ENCODE results near the gene FANCC.

The FANCC gene

GRCh38 chr9:95112436-95113280 is 204.9 kb downstream of the FANCC start:
- DNase-seq: no peak

- DNase-seq: no peak
Observed at GRCh38 chr9:95111716-95112115, 205.8 kb downstream of the FANCC start.

GRCh38 chr9:95110921-95111525 is 206.5 kb downstream of the FANCC start:
- DNase-seq: no peak

- no peak for DNase-seq
Observed at GRCh38 chr9:95109456-95109855, 208.1 kb downstream of the FANCC start.

GRCh38 chr9:95108777-95109176 is 208.7 kb downstream of the FANCC start:
- DNase-seq: no peak

- no peak for DNase-seq
Observed at GRCh38 chr9:95107976-95108375, 209.5 kb downstream of the FANCC start.

- DNase-seq: no peak
Observed at GRCh38 chr9:95107001-95107749, 210.3 kb downstream of the FANCC start.

- DNase-seq: no peak
Observed at GRCh38 chr9:95105519-95106287, 211.8 kb downstream of the FANCC start.

GRCh38 chr9:95104980-95105379 is 212.5 kb downstream of the FANCC start:
- DNase-seq: no peak

GRCh38 chr9:95104581-95104960 is 212.9 kb downstream of the FANCC start:
- no peak for DNase-seq

- DNase-seq: no peak
Observed at GRCh38 chr9:95103871-95104580, 213.5 kb downstream of the FANCC start.

GRCh38 chr9:95103281-95103771 is 214.2 kb downstream of the FANCC start:
- no peak for DNase-seq

GRCh38 chr9:95102572-95102971 is 214.9 kb downstream of the FANCC start:
- DNase-seq: no peak

GRCh38 chr9:95102001-95102433 is 215.5 kb downstream of the FANCC start:
- no peak for DNase-seq

- DNase-seq: no peak
Observed at GRCh38 chr9:95101326-95101725, 216.2 kb downstream of the FANCC start.

- DNase-seq: no peak
Observed at GRCh38 chr9:95100071-95100627, 217.4 kb downstream of the FANCC start.

- DNase-seq: no peak
Observed at GRCh38 chr9:95099321-95100070, 218.0 kb downstream of the FANCC start.

GRCh38 chr9:95098391-95098921 is 219.1 kb downstream of the FANCC start:
- no peak for DNase-seq

GRCh38 chr9:95097279-95097678 is 220.2 kb downstream of the FANCC start:
- DNase-seq: no peak

GRCh38 chr9:95096807-95097206 is 220.7 kb downstream of the FANCC start:
- no peak for DNase-seq

GRCh38 chr9:95096381-95096780 is 221.1 kb downstream of the FANCC start:
- no peak for DNase-seq

All from EL (cell line).